Progenitor cell of endocrine pancreas (in vitro differentiated cells): Measurements from ENCODE around the gene OR52E6. TPM values are rescaled to one million over a fixed set of nuclear protein-coding genes. Genes with fewer than 3 reads are reported as not detected.

Experiments used
- DNase-seq: peaks from one replicate; pipeline ENCODE4 v3.0.0; 2021; ENCODE audit warnings: low spot score; ENCODE audit not compliant: unreplicated experiment
- H3K27ac Mint-ChIP-seq: 2 replicates; pipeline ENCODE4 v1.8.0; 2021; ENCODE audit warnings: mild to moderate bottlenecking, moderate library complexity, mixed read lengths
- H3K27me3 Mint-ChIP-seq: 2 replicates; pipeline ENCODE4 v1.8.0; 2021; ENCODE audit warnings: mixed read lengths
- H3K36me3 Mint-ChIP-seq: 2 replicates; pipeline ENCODE4 v1.8.0; 2022; ENCODE audit warnings: mixed read lengths; ENCODE audit not compliant: insufficient read depth
- H3K4me1 Mint-ChIP-seq: 2 replicates; pipeline ENCODE4 v1.8.0; 2021; ENCODE audit warnings: low read depth, mixed read lengths
- H3K4me3 Mint-ChIP-seq: 2 replicates; pipeline ENCODE4 v1.8.0; 2021; ENCODE audit warnings: low read depth, mild to moderate bottlenecking, moderate library complexity, mixed read lengths
- H3K9me3 Mint-ChIP-seq: 2 replicates; pipeline ENCODE4 v1.8.0; 2021; ENCODE audit warnings: low read depth, mixed read lengths
- CTCF ChIP-seq: fragments of 200-600 bp; sonication (generic); IDR thresholded peaks from one replicate; pipeline ENCODE4 v1.5.0; 2021; ENCODE audit warnings: antibody characterized with exemption, mild to moderate bottlenecking; ENCODE audit not compliant: unreplicated experiment
- total RNA-seq: library from RNA; stranded (reverse); gene quantifications from 2 replicates; pipeline ENCODE4 v1.2.1, GENCODE V29; 2021

OR52E6 gene
- total RNA-seq, 1 donor from 2014 or later, result not detected

GRCh38 chr11:5807580-5807979 is 34.1 kb downstream of the OR52E6 start:
- no peak overlapping the region for H3K27ac Mint-ChIP-seq
- no peak for TF ChIP-seq CTCF
- peaks cover 8% of the 10 kb centered on the region for H3K27me3 Mint-ChIP-seq
- H3K4me3 Mint-ChIP-seq, result no peak overlapping the region
- H3K36me3 Mint-ChIP-seq, result peaks cover 2% of the 10 kb centered on the region
- peaks cover 6% of the 10 kb centered on the region for H3K4me1 Mint-ChIP-seq
- DNase-seq, result no peak
- H3K9me3 Mint-ChIP-seq, result peaks cover 14% of the 10 kb centered on the region

- Mint-ChIP-seq H3K27ac (no peak overlapping the region), H3K9me3 (peaks cover 14% of the 10 kb centered on the region), H3K27me3 (peaks cover 4% of the 10 kb centered on the region), H3K4me3 (no peak overlapping the region), H3K36me3 (peaks cover 2% of the 10 kb centered on the region), H3K4me1 (peaks cover 3% of the 10 kb centered on the region)
- TF ChIP-seq CTCF, result no peak
- DNase-seq, result no peak
Observed at GRCh38 chr11:5803982-5804381, 37.7 kb downstream of the OR52E6 start.

- peaks cover 3% of the 10 kb centered on the region for H3K27me3 Mint-ChIP-seq
- no peak for TF ChIP-seq CTCF
- H3K9me3 Mint-ChIP-seq, result no peaks in the 10 kb centered on the region
- no peaks in the 10 kb centered on the region for H3K36me3 Mint-ChIP-seq
- no peak overlapping the region for H3K4me3 Mint-ChIP-seq
- DNase-seq, result no peak
- no peaks in the 10 kb centered on the region for H3K4me1 Mint-ChIP-seq
- no peak overlapping the region for H3K27ac Mint-ChIP-seq
Observed at GRCh38 chr11:5796541-5796940, 45.2 kb downstream of the OR52E6 start.

GRCh38 chr11:5791165-5791564 is 50.5 kb downstream of the OR52E6 start, which contains the start of gene OR52N1:
OR52N1 (minus strand) TSS chr11:5791265; CDS start chr11:5788816, 2,449 bp downstream.
- H3K4me3 Mint-ChIP-seq, result no peak within 1 kb of the TSS
- H3K9me3 Mint-ChIP-seq, result no peaks in the 10 kb centered on the region
- TF ChIP-seq CTCF, result no peak
- H3K4me1 Mint-ChIP-seq, result no peaks in the 10 kb centered on the region
- no peaks in the 10 kb centered on the region for H3K36me3 Mint-ChIP-seq
- peaks cover 10% of the 10 kb centered on the region for H3K27me3 Mint-ChIP-seq
- no peak for DNase-seq
- H3K27ac Mint-ChIP-seq, result no peak within 1 kb of the TSS

Other genes starting within 250 kb of the OR52E6 start
- 5.4 and 5.8 TPM in 2 replicates for gene TRIM6, start 245.3 kb downstream of the OR52E6 start, total RNA-seq
- gene TRIM34, start 216.9 kb downstream of the OR52E6 start, total RNA-seq, result 2.0 TPM in 2 replicates
- gene TRIM5, start 156.8 kb downstream of the OR52E6 start, total RNA-seq, result 38.9 and 40.8 TPM in 2 replicates
- 0.89 and 1.7 TPM in 2 replicates for gene TRIM22, start 152.1 kb downstream of the OR52E6 start, total RNA-seq
- gene OR56B1, start 105.4 kb downstream of the OR52E6 start, total RNA-seq, result not detected in 2 replicates
- gene OR52N4, start 87.7 kb downstream of the OR52E6 start, total RNA-seq, result not detected in 2 replicates
- gene OR52N5, start 58.5 kb downstream of the OR52E6 start, total RNA-seq, result not detected in 2 replicates
- gene OR52N1, start 50.6 kb downstream of the OR52E6 start, total RNA-seq, result not detected in 2 replicates
- not detected in 2 replicates for gene OR52N2, start 33.0 kb downstream of the OR52E6 start, total RNA-seq
- not detected in 2 replicates for gene OR52E8, start 15.8 kb upstream of the OR52E6 start, total RNA-seq
- gene OR52E4, start 38.7 kb upstream of the OR52E6 start, total RNA-seq, result not detected in 2 replicates
- not detected in 2 replicates for gene OR52E5, start 51.3 kb upstream of the OR52E6 start, total RNA-seq
- not detected in 2 replicates for gene OR56A3, start 100.4 kb upstream of the OR52E6 start, total RNA-seq
- gene OR56A5, start 126.6 kb upstream of the OR52E6 start, total RNA-seq, result not detected in 2 replicates
- gene OR52L1, start 145.1 kb upstream of the OR52E6 start, total RNA-seq, result not detected in 2 replicates
- gene OR56A4, start 165.0 kb upstream of the OR52E6 start, total RNA-seq, result 0.07 and 0.13 TPM in 2 replicates
- 0.09 TPM in 1 of 2 replicates, not detected in the other for gene OR56A1, start 188.9 kb upstream of the OR52E6 start, total RNA-seq